HepG2 (cell line): Measurements from ENCODE around the gene DQX1. TPM values are rescaled to one million over a fixed set of nuclear protein-coding genes. Genes with fewer than 3 reads are reported as not detected.

ENCODE experiments used
- ATAC-seq: fragments of 200-7000 bp; cut with Tn5 transposase; 3 replicates; pipeline ENCODE4 v1.9.1; 2020; ENCODE audit warnings: mild to moderate bottlenecking, moderate library complexity
- BruUV-seq: library from RNA; stranded (reverse); fragments of 400-500 nt; replicated peaks from 2 replicates; lab custom pipeline; 2021; lab: Mats Ljungman, UMichigan
- CTCF ChIA-PET: fragments of 300-600 bp; formaldehyde crosslinking; extraction: SDS; loops from one replicate; lab custom pipeline; 2021; ENCODE audit warnings: low total read pairs, inconsistent platforms, low intra/inter-chr PET ratio; lab: Yijun Ruan, JAX
- POLR2A ChIA-PET: fragments of 350-600 bp; sonication (Branson Sonifier 250); formaldehyde crosslinking; loops from one replicate; lab custom pipeline; 2020; ENCODE audit warnings: antibody characterized with exemption, inconsistent platforms; lab: Yijun Ruan, JAX
- DNase-seq: peaks from one replicate; pipeline ENCODE4 v3.0.0-alpha.2; 2015; ENCODE audit warnings: low spot score
- FAIRE-seq: peaks from 3 replicates; lab custom pipeline; 2011; peaks lifted over from hg19 to GRCh38; lab: Jason Lieb, UNC
- H2AFZ ChIP-seq: one replicate; pipeline ENCODE4 v1.6.1; 2011; ENCODE audit warnings: low read length, inconsistent platforms
- H3K27ac ChIP-seq: fragments of 300-600 bp; 3 replicates; pipeline ENCODE4 v1.8.0; 2011; ENCODE audit warnings: mixed run types, mild to moderate bottlenecking, mixed read lengths, low read length, inconsistent platforms; ENCODE audit not compliant: insufficient read depth; ENCODE audit errors: extremely low read length
- H3K27me3 ChIP-seq, 2 experiments: fragments of 200-600 bp in 1 of 2; 2 replicates in 1 of 2; 3 replicates in 1 of 2; pipeline versions ENCODE4 v1.6.0 to v1.8.0; 2011; ENCODE audit warnings: low read length in 2 of 2, mild to moderate bottlenecking in 2 of 2, moderate library complexity in 2 of 2, inconsistent platforms in 1 of 2; ENCODE audit not compliant: insufficient read depth in 2 of 2, control insufficient read depth in 1 of 2
- H3K36me3 ChIP-seq, 2 experiments: fragments of 200-600 bp in 1 of 2; replicated peaks in 1 of 2; 2 replicates in 1 of 2; 3 replicates in 1 of 2; pipeline versions ENCODE4 v1.5.1 to v1.8.0; 2011; ENCODE audit warnings: low read length in 2 of 2, inconsistent platforms in 1 of 2; ENCODE audit not compliant: insufficient read depth in 2 of 2, control insufficient read depth in 1 of 2
- H3K4me1 ChIP-seq: 2 replicates; pipeline ENCODE4 v1.5.1; 2012; ENCODE audit warnings: low read length, inconsistent platforms; ENCODE audit not compliant: insufficient read depth
- H3K4me2 ChIP-seq: 2 replicates; pipeline ENCODE4 v1.6.0; 2011; ENCODE audit warnings: low read depth, low read length, inconsistent platforms
- H3K4me3 ChIP-seq, 3 experiments: fragments of 200-600 bp in 1 of 3; sonication (generic), shearing (Covaris generic) in 1 of 3; replicated peaks in 1 of 3; 2 replicates each; pipeline ENCODE4 v1.5.1; 2011 to 2016; ENCODE audit warnings: low read length in 3 of 3, inconsistent platforms in 2 of 3, low read depth in 2 of 3, mild to moderate bottlenecking in 2 of 3, control low read depth in 1 of 3, mixed read lengths in 1 of 3; ENCODE audit not compliant: insufficient read depth in 1 of 3
- H3K79me2 ChIP-seq: one replicate; pipeline ENCODE4 v1.6.1; 2011; ENCODE audit warnings: low read length, inconsistent platforms; ENCODE audit not compliant: insufficient read depth
- H3K9ac ChIP-seq: 2 replicates; pipeline ENCODE4 v1.6.0; 2011; ENCODE audit warnings: mild to moderate bottlenecking, low read depth, low read length, inconsistent platforms; ENCODE audit not compliant: insufficient read depth
- H3K9me3 ChIP-seq: 2 replicates; pipeline ENCODE4 v1.5.1; 2012; ENCODE audit warnings: mild to moderate bottlenecking, low read length
- H4K20me1 ChIP-seq: 2 replicates; pipeline ENCODE4 v1.6.0; 2011; ENCODE audit warnings: inconsistent platforms, mild to moderate bottlenecking, low read length, moderate library complexity; ENCODE audit not compliant: insufficient read depth
- BHLHE40 ChIP-seq: IDR thresholded peaks from 2 replicates; pipeline ENCODE4 v1.6.1; 2011; ENCODE audit warnings: low read length, improper control_type of control experiment
- ELF4 ChIP-seq: sonication (generic); formaldehyde crosslinking; IDR thresholded peaks from 2 replicates; pipeline ENCODE4 v1.5.0; 2020; ENCODE audit warnings: missing genetic modification reagents, mild to moderate bottlenecking, moderate library complexity, borderline replicate concordance
- ETV6 ChIP-seq: sonication (generic); formaldehyde crosslinking; conservative IDR thresholded peaks from 2 replicates; pipeline ENCODE4 v1.4.0; 2020; ENCODE audit warnings: missing genetic modification reagents
- GATA4 ChIP-seq: sonication (generic); IDR thresholded peaks from 2 replicates; pipeline ENCODE4 v1.6.1; 2016; ENCODE audit warnings: antibody characterized with exemption, low read depth, borderline replicate concordance
- GATAD2A ChIP-seq: IDR thresholded peaks from 2 replicates; pipeline ENCODE4 v1.6.1; 2016
- IKZF1 ChIP-seq: fragments of 450-650 bp; IDR thresholded peaks from 2 replicates; pipeline ENCODE4 v1.7.1; 2016
- KDM1A ChIP-seq: IDR thresholded peaks from 2 replicates; pipeline ENCODE4 v1.6.1; 2016; ENCODE audit warnings: missing compliant biosample characterization
- MBD4 ChIP-seq: IDR thresholded peaks from 2 replicates; pipeline ENCODE4 v1.6.1; 2012; ENCODE audit warnings: low read length, inconsistent platforms, borderline replicate concordance
- PHF21A ChIP-seq: sonication (generic); formaldehyde crosslinking; IDR thresholded peaks from 2 replicates; pipeline ENCODE4 v1.5.0; 2020; ENCODE audit warnings: mild to moderate bottlenecking, missing genetic modification reagents
- RBFOX2 ChIP-seq: fragments of 200-400 bp; formaldehyde crosslinking; IDR thresholded peaks from 2 replicates; pipeline ENCODE4 v1.6.1; 2017; ENCODE audit warnings: low read depth, mild to moderate bottlenecking, low read length
- SKI ChIP-seq: fragments of 450-650 bp; IDR thresholded peaks from one replicate; pipeline ENCODE4 v1.6.1; 2018; ENCODE audit warnings: mild to moderate bottlenecking; ENCODE audit not compliant: partially characterized antibody
- SOX6 ChIP-seq, 2 experiments: fragments of 450-650 bp in 1 of 2; sonication (generic) in 1 of 2; formaldehyde crosslinking in 1 of 2; IDR thresholded peaks; 2 replicates each; pipeline versions ENCODE4 v1.4.0 to v1.6.1; 2017 to 2020; ENCODE audit warnings: antibody characterized with exemption in 1 of 2, mild to moderate bottlenecking in 1 of 2, missing genetic modification reagents in 1 of 2
- SPEN ChIP-seq: sonication (generic); formaldehyde crosslinking; IDR thresholded peaks from 2 replicates; pipeline ENCODE4 v1.5.1; 2020; ENCODE audit warnings: low read depth, mild to moderate bottlenecking, missing genetic modification reagents
- ZBTB42 ChIP-seq: sonication (generic); formaldehyde crosslinking; IDR thresholded peaks from 2 replicates; pipeline ENCODE4 v1.5.0; 2020; ENCODE audit warnings: mild to moderate bottlenecking, missing genetic modification reagents
- ZNF549 ChIP-seq: sonication (generic); formaldehyde crosslinking; IDR thresholded peaks from 2 replicates; pipeline ENCODE4 v1.5.0; 2020; ENCODE audit warnings: missing genetic modification reagents
- ZNF670 ChIP-seq: sonication (generic); formaldehyde crosslinking; IDR thresholded peaks from 2 replicates; pipeline ENCODE4 v1.8.0; 2022; ENCODE audit warnings: mild to moderate bottlenecking, missing genetic modification reagents, borderline replicate concordance
- ZNF800 ChIP-seq: sonication (generic); formaldehyde crosslinking; IDR thresholded peaks from 2 replicates; pipeline ENCODE4 v1.4.0; 2020; ENCODE audit warnings: missing genetic modification reagents
- WGBS: methylation state at CpG from one replicate; pipeline ENCODE4 v1.1.6; 2017; ENCODE audit warnings: low lambda C conversion rate; 5-methylcytosine and 5-hydroxymethylcytosine counted together
- in situ Hi-C: cut with HindIII; loops from 2 replicates; pipeline ENCODE4 v1.10.0; 2017; ENCODE audit warnings: low pct_unique_long_range_greater_than_20kb; ENCODE audit not compliant: extremely low pct_ligation_motif_present
- intact Hi-C: fragments of 100-400 bp; cut with micrococcal nuclease; formaldehyde crosslinking; loops from one replicate; pipeline ENCODE4 v1.10.0; 2022; ENCODE audit not compliant: unreplicated experiment
- polyA plus RNA-seq, 8 experiments: library from polyadenylated mRNA; depleted of rRNA in 3 of 8; stranded (reverse) in 7 of 8; unstranded in 1 of 8; fragments of >200 nt; fragmentation: Illumina TruSeq in 4 of 8; extraction: Trizol in 4 of 8; gene quantifications; 2 replicates each; pipeline versions ENCODE4 v1.2.1 to v1.2.3, GENCODE V29; 2011 to 2016; ENCODE audit warnings: low read depth in 4 of 8, missing spikeins in 1 of 8, mixed read lengths in 1 of 8; ENCODE audit not compliant: insufficient read depth in 1 of 8
- total RNA-seq, 5 experiments: library from RNA; depleted of rRNA; stranded (reverse); fragments of >200 nt; fragmentation: Illumina TruSeq; extraction: Trizol; gene quantifications; 2 replicates each; pipeline ENCODE4 v1.2.3, GENCODE V29; 2016; ENCODE audit warnings: low read depth in 1 of 5
- TF ChIP-seq, protein P1 (sequence below): sonication (generic); formaldehyde crosslinking; IDR thresholded peaks from 2 replicates; pipeline ENCODE4 v1.5.0; 2020; ENCODE audit warnings: missing genetic modification reagents
- TF ChIP-seq, protein P2 (sequence below): sonication (generic); formaldehyde crosslinking; conservative IDR thresholded peaks from 2 replicates; pipeline ENCODE4 v1.4.0; 2020; ENCODE audit warnings: missing genetic modification reagents
- TF ChIP-seq, protein P3 (sequence below): sonication (generic); formaldehyde crosslinking; IDR thresholded peaks from 2 replicates; pipeline ENCODE4 v1.4.0; 2020; ENCODE audit warnings: missing genetic modification reagents, mild to moderate bottlenecking, borderline replicate concordance

The DQX1 gene
- total and polyA plus RNA-seq, 2 of the 13 experiments (the other 11 are each of a cell fraction or from before 2014, with no cell fraction given): 27.6 to 89.8 TPM

GRCh38 chr2:74515981-74516633 is 9.9 kb downstream of the DQX1 start:
- Histone ChIP-seq H3K27me3 (no peaks in the 10 kb centered on the region), H3K4me3 (no peak overlapping the region), H3K79me2 (no peaks in the 10 kb centered on the region), H3K4me2 (no peak overlapping the region), H2AFZ (no peak overlapping the region), H4K20me1 (no peaks in the 10 kb centered on the region), H3K9me3 (no peaks in the 10 kb centered on the region), H3K36me3 (peaks cover 13 to 20% of the 10 kb centered on the region in 2 experiments; a peak in 4 of 5 replicates), H3K9ac (no peak overlapping the region), H3K4me1 (peaks cover 36% of the 10 kb centered on the region), H3K27ac (no peak overlapping the region)
- DNase-seq (no peak), ATAC-seq (no peak), FAIRE-seq (no peak)
- CTCF ChIA-PET: no interaction called here
- BruUV-seq: no TSS peak
- 98% methylated on average over 72 of the region's 72 CpGs for WGBS
- POLR2A ChIA-PET: interaction anchor here (1.0 to 2.1 kb wide), 3 partner anchors 12 to 34 kb away, joined by 3 to 6 read pairs (median 4); partner anchors contain the start of gene HTRA2
- intact Hi-C loops: no loop called here
- in situ Hi-C loops: no loop called here
- no peak for TF ChIP-seq ETV6 (CRISPR knock-in tag)
- TF ChIP-seq PHF21A (CRISPR knock-in tag): no peak
- TF ChIP-seq MBD4: no peak
- TF ChIP-seq RBFOX2: peak; percentile 59
- TF ChIP-seq, protein P1, sequence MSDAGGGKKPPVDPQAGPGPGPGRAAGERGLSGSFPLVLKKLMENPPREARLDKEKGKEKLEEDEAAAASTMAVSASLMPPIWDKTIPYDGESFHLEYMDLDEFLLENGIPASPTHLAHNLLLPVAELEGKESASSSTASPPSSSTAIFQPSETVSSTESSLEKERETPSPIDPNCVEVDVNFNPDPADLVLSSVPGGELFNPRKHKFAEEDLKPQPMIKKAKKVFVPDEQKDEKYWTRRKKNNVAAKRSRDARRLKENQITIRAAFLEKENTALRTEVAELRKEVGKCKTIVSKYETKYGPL: no peak
- no peak for TF ChIP-seq SKI
- no peak for TF ChIP-seq ELF4
- TF ChIP-seq KDM1A (CRISPR knock-in tag): no peak
- TF ChIP-seq SOX6 (IDR thresholded peaks at IDR 0.05): no peak
- no peak for TF ChIP-seq SOX6 (CRISPR knock-in tag; IDR thresholded peaks at IDR 0.05)
- TF ChIP-seq GATAD2A (CRISPR knock-in tag): no peak
- TF ChIP-seq, protein P2, sequence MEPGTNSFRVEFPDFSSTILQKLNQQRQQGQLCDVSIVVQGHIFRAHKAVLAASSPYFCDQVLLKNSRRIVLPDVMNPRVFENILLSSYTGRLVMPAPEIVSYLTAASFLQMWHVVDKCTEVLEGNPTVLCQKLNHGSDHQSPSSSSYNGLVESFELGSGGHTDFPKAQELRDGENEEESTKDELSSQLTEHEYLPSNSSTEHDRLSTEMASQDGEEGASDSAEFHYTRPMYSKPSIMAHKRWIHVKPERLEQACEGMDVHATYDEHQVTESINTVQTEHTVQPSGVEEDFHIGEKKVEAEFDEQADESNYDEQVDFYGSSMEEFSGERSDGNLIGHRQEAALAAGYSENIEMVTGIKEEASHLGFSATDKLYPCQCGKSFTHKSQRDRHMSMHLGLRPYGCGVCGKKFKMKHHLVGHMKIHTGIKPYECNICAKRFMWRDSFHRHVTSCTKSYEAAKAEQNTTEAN: no peak
- TF ChIP-seq SPEN: no peak
- TF ChIP-seq IKZF1: no peak
- no peak for TF ChIP-seq ZNF800 (CRISPR knock-in tag)
- TF ChIP-seq, protein P3, sequence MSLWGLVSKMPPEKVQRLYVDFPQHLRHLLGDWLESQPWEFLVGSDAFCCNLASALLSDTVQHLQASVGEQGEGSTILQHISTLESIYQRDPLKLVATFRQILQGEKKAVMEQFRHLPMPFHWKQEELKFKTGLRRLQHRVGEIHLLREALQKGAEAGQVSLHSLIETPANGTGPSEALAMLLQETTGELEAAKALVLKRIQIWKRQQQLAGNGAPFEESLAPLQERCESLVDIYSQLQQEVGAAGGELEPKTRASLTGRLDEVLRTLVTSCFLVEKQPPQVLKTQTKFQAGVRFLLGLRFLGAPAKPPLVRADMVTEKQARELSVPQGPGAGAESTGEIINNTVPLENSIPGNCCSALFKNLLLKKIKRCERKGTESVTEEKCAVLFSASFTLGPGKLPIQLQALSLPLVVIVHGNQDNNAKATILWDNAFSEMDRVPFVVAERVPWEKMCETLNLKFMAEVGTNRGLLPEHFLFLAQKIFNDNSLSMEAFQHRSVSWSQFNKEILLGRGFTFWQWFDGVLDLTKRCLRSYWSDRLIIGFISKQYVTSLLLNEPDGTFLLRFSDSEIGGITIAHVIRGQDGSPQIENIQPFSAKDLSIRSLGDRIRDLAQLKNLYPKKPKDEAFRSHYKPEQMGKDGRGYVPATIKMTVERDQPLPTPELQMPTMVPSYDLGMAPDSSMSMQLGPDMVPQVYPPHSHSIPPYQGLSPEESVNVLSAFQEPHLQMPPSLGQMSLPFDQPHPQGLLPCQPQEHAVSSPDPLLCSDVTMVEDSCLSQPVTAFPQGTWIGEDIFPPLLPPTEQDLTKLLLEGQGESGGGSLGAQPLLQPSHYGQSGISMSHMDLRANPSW (CRISPR knock-in tag): no peak
- TF ChIP-seq ZNF670: no peak
- no peak for TF ChIP-seq ZBTB42 (CRISPR knock-in tag)
- no peak for TF ChIP-seq GATA4
- no peak for TF ChIP-seq ZNF549
- TF ChIP-seq BHLHE40: no peak
